GM21447 (cell line): ENCODE data around the gene RPTN.

Source experiments
- ATAC-seq: cut with Tn5 transposase; IDR thresholded peaks from one replicate; pipeline ENCODE4 v1.9.1; 2021; ENCODE audit not compliant: unreplicated experiment

Gene RPTN, protein sequence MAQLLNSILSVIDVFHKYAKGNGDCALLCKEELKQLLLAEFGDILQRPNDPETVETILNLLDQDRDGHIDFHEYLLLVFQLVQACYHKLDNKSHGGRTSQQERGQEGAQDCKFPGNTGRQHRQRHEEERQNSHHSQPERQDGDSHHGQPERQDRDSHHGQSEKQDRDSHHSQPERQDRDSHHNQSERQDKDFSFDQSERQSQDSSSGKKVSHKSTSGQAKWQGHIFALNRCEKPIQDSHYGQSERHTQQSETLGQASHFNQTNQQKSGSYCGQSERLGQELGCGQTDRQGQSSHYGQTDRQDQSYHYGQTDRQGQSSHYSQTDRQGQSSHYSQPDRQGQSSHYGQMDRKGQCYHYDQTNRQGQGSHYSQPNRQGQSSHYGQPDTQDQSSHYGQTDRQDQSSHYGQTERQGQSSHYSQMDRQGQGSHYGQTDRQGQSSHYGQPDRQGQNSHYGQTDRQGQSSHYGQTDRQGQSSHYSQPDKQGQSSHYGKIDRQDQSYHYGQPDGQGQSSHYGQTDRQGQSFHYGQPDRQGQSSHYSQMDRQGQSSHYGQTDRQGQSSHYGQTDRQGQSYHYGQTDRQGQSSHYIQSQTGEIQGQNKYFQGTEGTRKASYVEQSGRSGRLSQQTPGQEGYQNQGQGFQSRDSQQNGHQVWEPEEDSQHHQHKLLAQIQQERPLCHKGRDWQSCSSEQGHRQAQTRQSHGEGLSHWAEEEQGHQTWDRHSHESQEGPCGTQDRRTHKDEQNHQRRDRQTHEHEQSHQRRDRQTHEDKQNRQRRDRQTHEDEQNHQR

DNA sequence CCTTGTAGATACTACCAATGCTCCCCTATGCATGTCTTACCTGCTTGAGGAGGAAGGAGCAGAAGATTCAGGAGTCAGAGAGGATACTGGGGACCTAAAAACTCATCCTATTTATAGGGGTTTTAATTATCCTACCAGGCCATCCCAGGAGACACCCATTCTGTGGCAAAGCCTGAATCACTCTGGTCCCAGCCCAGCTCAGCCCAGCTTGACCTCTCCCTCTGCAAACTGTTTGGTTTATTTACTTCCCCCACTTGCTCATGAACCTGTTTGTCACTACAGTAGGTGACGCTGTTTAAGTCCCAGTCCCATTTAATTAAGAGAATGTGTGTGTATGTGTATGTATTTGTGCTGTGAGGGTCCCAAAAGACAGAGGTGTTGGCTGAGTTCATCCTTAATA lies at the start of gene RPTN:
TSS of gene RPTN (minus strand) at position 85 of the 400 bp plus-strand sequence. CDS start 1,339 bp downstream, outside the sequence.
- no peak for ATAC-seq

- ATAC-seq: no peak
Measured at GRCh38 chr1:152198982-152199381, 40.0 kb upstream of the RPTN start.

DNA sequence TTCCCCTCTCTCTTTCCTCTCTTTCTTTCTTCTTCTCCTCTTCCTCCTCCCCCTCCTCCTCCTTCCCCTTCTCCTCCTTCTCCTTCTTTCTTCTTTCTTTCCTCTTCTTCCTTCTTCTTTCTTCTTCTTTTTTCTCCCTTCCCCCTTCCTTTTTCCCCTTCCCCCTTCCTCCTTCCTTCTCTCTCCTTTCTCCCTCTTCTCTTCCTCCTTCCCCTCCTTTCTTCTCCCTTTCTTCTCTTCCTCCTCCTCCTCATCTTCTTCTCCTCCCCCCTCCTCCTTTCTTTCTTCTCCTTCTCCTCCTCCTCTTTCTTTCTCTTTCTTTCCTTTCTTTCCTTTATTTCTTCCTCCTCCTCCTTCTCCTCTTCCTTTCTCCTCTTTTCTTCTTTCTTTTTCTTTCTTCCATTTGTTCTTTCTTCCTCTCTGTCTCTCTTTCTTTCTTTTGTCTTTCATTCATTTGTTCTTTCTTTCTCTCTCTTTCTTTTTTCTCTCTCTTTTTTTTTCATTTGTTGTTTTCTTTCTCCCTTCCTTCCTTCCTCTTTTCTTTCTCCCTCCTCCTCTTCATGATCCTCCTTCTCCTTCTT lies 38.4 kb upstream of the RPTN start:
- ATAC-seq: no peak

- no peak for ATAC-seq
Measured at GRCh38 chr1:152191711-152192110, 32.7 kb upstream of the RPTN start.

DNA sequence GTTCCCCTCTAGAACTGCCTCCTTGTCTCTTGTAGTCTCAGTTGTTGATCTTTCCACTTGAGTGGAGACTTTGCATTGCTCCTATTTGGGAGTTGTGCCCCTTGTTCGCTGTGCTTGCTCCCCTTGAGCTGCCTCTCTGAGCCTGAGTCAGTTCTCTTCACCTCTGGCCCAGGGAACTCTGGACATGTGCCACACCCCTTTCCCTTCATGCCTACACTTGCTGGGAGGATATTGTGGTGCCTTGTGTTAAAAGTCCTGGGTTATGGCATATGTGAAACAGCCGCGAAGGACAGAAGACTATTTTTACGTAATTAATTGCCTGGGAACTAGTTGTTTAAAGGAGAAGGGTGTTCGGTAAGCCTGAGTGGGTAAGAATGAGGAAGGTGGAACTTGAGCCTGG lies 32.2 kb upstream of the RPTN start:
- ATAC-seq: no peak

GRCh38 chr1:152190589-152190988 lies 31.6 kb upstream of the RPTN start:
- ATAC-seq: no peak

- no peak for ATAC-seq
Measured at GRCh38 chr1:152189657-152190442, 30.8 kb upstream of the RPTN start.

DNA sequence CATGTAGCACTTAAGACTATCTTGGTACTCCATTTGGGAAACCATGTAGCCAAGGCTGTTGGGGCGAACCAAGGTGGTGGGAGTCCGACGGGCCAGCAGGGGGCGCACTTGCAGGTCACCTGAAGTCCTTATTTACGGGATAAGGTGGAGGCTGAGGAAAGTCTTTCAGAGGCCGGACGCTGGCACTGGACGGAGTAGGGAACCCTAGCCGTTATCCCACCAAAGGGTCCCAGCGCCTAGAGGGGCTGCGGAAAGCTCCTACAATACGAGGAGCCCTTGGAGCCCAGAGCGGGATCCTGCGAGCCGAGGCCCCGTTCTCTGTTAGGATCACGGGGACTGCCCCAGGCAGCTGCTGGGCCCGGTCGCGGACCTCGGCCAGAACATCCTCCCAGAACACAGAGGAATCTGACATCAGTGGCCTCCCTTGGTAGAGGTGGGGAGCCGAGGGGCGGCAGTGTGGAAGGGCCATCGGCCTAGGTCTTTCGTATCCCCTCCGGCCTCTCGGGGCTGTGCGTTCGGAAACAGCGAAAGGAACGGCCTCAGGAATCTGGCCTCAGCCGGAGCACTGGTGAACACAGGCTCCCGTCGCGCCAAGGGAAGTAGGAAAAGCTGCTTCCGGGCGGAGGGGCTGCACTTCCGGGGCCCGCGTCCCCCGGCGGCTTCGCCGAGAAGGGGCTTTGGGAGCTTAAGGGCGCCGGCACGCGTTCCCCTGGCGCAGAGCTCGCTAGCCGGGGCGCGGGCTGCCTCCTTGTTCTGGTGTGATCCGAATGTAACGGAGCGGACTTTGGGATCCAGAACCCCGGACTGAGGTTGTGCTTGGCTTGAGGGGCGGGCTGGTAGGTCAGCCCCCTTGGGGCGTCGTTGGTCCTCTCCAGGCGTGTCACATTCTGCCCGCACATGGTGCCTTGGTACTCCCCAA lies 29.9 kb upstream of the RPTN start:
- ATAC-seq: no peak

DNA sequence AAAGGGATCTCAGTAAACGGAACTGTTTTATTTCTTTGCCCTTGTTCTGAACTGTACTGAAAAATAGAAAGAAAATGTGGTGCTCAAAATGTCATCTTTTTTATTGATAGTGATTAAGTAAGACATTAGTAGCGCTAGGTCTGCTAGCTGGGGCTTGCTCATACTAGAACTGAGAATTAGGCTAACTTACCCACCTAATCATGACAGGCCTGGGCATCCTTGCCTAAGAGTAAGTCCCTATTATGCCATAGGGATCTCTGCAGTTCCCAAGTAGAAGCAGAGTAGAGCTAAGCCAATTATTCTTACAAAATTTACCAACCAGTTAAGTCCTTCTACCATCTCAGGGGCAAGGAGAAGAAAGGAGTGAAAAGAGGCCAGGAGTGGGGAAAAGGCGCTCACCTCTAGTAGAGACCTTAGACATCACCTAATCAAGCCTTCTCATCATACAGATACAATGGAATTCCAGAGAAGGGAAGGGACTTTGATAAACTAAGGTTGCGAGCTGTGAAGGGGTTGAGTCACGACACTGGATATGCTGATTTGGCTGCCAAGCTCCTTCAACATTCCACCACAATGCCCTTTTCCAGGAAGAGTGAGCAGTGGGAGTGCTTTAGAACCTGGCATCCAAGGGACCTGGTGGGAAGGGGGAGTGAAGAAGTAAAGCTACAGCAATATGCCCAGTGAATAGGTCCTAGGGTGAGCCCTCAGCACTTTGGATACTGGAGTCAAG lies 27.7 kb upstream of the RPTN start:
- no peak for ATAC-seq

GRCh38 chr1:152185544-152186391 lies 26.7 kb upstream of the RPTN start:
- ATAC-seq: no peak

DNA sequence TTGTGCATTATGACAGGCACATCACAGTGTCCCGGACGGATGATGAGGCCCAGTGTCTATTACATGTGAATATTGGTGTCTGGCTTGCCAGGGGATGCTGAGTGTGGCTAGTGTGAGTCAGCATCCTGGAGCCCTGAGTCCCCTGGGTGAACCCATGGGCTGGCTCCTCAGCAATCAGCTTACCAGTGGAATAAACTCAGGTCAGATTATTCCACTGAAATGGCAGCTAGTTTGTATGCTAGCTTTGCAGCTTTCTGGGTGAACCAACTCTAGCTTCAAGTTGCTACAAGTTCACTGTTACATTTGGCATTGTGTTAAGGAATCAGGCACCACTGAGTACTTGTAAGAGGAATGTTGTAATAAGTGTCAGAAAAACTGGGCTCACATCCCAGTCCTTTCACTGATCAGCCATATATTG lies 23.9 kb upstream of the RPTN start:
- ATAC-seq: no peak

GRCh38 chr1:152182431-152182830 lies 23.4 kb upstream of the RPTN start:
- no peak for ATAC-seq

DNA sequence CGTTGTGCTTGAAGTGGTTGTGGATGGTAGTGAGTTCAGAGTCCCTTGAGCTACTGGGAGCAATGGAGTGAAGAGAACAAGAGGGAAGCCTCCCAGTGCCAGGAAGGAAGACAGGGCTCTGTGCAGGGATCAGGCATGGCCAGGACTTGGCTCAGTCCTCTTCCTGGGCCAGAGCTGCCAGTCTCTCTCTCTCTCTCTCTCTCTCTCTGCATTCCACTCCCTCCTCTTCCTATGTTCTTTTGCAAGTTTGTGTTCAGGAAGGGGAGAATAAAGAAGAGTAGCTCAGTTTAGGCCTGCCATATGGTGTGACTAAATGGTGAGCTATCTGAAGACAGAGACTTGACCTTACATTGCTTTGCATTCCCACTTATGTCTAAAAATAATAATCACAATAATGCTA lies 20.5 kb upstream of the RPTN start:
- ATAC-seq: no peak

- no peak for ATAC-seq
Measured at GRCh38 chr1:152170287-152170905, 11.4 kb upstream of the RPTN start.

GRCh38 chr1:152169366-152170025 lies 10.5 kb upstream of the RPTN start:
- no peak for ATAC-seq

GRCh38 chr1:152168535-152168868 lies 9.5 kb upstream of the RPTN start:
- no peak for ATAC-seq

- ATAC-seq: no peak
Measured at GRCh38 chr1:152167835-152168534, 9.0 kb upstream of the RPTN start.
